Activated CD8-positive, alpha-beta T cell treated with anti-CD3 and anti-CD28 coated beads for 36 hours (primary cell): ENCODE data around the gene PARD3. TPM values are rescaled to one million over a fixed set of nuclear protein-coding genes. Genes with fewer than 3 reads are reported as not detected.

Experiments used
- ATAC-seq: fragments of 200-7000 bp; cut with Tn5 transposase; one replicate; pipeline ENCODE4 v1.10.0; 2021; ENCODE audit warnings: mild to moderate bottlenecking, moderate library complexity
- CTCF ChIA-PET: fragments of 350-600 bp; sonication (Branson Sonifier 250); formaldehyde crosslinking; loops from one replicate; lab custom pipeline; 2021; ENCODE audit warnings: antibody characterized with exemption; lab: Charles Lee
- POLR2A ChIA-PET: fragments of 350-600 bp; sonication (Branson Sonifier 250); formaldehyde crosslinking; loops from one replicate; lab custom pipeline; 2021; ENCODE audit warnings: antibody characterized with exemption; lab: Charles Lee
- DNase-seq: peaks from one replicate; pipeline ENCODE4 v3.0.0-alpha.2; 2020
- H3K27ac Mint-ChIP-seq: one replicate; pipeline ENCODE4 v1.8.0; 2021; ENCODE audit warnings: mild to moderate bottlenecking, mixed read lengths
- H3K27me3 Mint-ChIP-seq: one replicate; pipeline ENCODE4 v1.8.0; 2021; ENCODE audit warnings: mixed read lengths
- H3K36me3 Mint-ChIP-seq: one replicate; pipeline ENCODE4 v1.8.0; 2021; ENCODE audit warnings: low read depth, mixed read lengths
- H3K4me1 Mint-ChIP-seq: one replicate; pipeline ENCODE4 v1.8.0; 2021; ENCODE audit warnings: low read depth, mixed read lengths
- H3K4me3 Mint-ChIP-seq: one replicate; pipeline ENCODE4 v1.8.0; 2021; ENCODE audit warnings: mild to moderate bottlenecking, moderate library complexity, mixed read lengths
- H3K9me3 Mint-ChIP-seq: one replicate; pipeline ENCODE4 v1.8.0; 2021; ENCODE audit warnings: mixed read lengths
- intact Hi-C: fragments of 100-400 bp; cut with micrococcal nuclease; formaldehyde crosslinking; loops from one replicate; pipeline ENCODE4 v1.10.0; 2022
- total RNA-seq, 2 experiments: library from RNA; stranded (reverse); gene quantifications; one replicate each; pipeline ENCODE4 v1.2.3, GENCODE V29; 2021
- TF ChIP-seq, protein P1 (sequence below): fragments of 200-600 bp; IDR thresholded peaks from one replicate; pipeline ENCODE4 v1.8.0; 2022; ENCODE audit warnings: antibody characterized with exemption, mild to moderate bottlenecking

The PARD3 gene
- total RNA-seq, 2 experiments from 2014 or later = 1.6 to 2.0 TPM

GRCh38 chr10:34723750-34724149 lies 91.3 kb downstream of the PARD3 start:
- CTCF ChIA-PET = interaction anchor here (1.0 to 2.7 kb wide), 2 partner anchors 9 to 271 kb away, joined by 3 to 13 read pairs; no protein-coding TSS in a partner anchor
- ATAC-seq (no peak), DNase-seq (no peak)
- intact Hi-C loops = no loop called here
- H3K27me3 Mint-ChIP-seq = no peaks in the 10 kb centered on the region
- H3K9me3 Mint-ChIP-seq = no peaks in the 10 kb centered on the region
- H3K27ac Mint-ChIP-seq = no peak overlapping the region
- no peaks in the 10 kb centered on the region for H3K36me3 Mint-ChIP-seq
- POLR2A ChIA-PET = interaction anchor here (0.6 kb wide), 1 partner anchor 660 kb away, joined by 3 read pairs; no protein-coding TSS in a partner anchor
- TF ChIP-seq, protein P1, sequence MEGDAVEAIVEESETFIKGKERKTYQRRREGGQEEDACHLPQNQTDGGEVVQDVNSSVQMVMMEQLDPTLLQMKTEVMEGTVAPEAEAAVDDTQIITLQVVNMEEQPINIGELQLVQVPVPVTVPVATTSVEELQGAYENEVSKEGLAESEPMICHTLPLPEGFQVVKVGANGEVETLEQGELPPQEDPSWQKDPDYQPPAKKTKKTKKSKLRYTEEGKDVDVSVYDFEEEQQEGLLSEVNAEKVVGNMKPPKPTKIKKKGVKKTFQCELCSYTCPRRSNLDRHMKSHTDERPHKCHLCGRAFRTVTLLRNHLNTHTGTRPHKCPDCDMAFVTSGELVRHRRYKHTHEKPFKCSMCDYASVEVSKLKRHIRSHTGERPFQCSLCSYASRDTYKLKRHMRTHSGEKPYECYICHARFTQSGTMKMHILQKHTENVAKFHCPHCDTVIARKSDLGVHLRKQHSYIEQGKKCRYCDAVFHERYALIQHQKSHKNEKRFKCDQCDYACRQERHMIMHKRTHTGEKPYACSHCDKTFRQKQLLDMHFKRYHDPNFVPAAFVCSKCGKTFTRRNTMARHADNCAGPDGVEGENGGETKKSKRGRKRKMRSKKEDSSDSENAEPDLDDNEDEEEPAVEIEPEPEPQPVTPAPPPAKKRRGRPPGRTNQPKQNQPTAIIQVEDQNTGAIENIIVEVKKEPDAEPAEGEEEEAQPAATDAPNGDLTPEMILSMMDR = no peak
- H3K4me1 Mint-ChIP-seq = no peaks in the 10 kb centered on the region
- H3K4me3 Mint-ChIP-seq = no peak overlapping the region

DNA sequence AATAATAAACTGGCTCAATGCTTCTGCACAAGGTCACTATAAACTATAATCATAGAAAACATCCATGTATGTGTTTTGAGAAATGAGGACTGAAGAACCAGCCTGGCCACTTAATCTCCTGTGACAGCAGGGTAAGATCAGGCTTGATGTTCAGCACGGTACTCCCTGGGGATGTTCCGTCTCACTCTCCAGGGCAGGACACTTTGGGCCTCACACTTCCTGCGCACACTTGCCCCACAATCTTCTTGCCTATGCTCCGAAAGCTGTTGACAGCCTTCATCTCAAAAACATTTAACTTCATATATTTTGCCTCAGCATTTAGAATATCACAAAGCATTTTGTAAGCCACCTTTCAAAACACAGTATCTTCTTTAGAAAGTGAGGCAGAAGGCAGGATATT lies 92.7 kb downstream of the PARD3 start:
- no peak overlapping the region for H3K4me3 Mint-ChIP-seq
- CTCF ChIA-PET = interaction anchor here (2.7 kb wide), 1 partner anchor 11 kb away, joined by 13 read pairs; no protein-coding TSS in a partner anchor
- no peak overlapping the region for H3K27ac Mint-ChIP-seq
- DNase-seq (no peak), ATAC-seq (no peak)
- no peaks in the 10 kb centered on the region for H3K27me3 Mint-ChIP-seq
- no peaks in the 10 kb centered on the region for H3K4me1 Mint-ChIP-seq
- POLR2A ChIA-PET = no interaction called here
- no peaks in the 10 kb centered on the region for H3K9me3 Mint-ChIP-seq
- intact Hi-C loops = no loop called here
- no peaks in the 10 kb centered on the region for H3K36me3 Mint-ChIP-seq
- TF ChIP-seq, protein P1 = no peak

DNA sequence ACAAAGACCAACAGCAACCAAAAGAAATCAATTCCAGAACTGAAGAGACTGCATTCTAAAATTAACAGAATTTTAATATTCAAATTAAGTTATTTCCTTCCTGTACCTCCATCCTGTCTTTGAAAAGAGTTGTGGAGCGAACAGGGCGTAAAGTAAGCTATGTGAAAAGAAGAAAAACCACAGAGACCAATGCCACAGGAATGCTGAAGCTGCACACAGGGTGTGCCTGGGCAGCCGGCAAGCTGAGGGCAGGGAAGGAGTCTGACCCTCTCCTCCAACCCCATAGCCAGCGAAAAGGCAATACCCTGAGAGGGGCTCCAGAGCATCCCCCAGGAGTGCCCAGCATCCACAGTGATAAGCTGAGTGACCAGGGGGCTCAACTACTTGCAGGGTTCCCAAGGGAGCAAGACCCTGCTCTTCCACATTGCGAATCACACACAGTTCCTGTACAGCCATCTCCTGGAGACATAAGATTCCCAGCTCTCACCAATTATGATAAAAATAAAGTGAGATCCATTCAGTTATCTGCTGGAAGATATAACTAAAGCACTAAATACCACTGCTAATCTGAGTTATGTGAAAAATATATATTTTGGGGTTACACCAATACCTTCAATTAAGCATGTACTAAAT lies 93.8 kb downstream of the PARD3 start:
- Mint-ChIP-seq H3K27ac (no peak overlapping the region), H3K4me1 (no peaks in the 10 kb centered on the region), H3K4me3 (no peak overlapping the region), H3K27me3 (no peaks in the 10 kb centered on the region), H3K9me3 (no peaks in the 10 kb centered on the region), H3K36me3 (no peaks in the 10 kb centered on the region)
- DNase-seq (no peak), ATAC-seq (no peak)
- CTCF ChIA-PET = no interaction called here
- POLR2A ChIA-PET = no interaction called here
- intact Hi-C loops = no loop called here
- TF ChIP-seq, protein P1 = no peak

- Mint-ChIP-seq H3K9me3 (no peaks in the 10 kb centered on the region), H3K36me3 (no peaks in the 10 kb centered on the region), H3K4me1 (no peaks in the 10 kb centered on the region), H3K4me3 (no peak overlapping the region), H3K27me3 (no peaks in the 10 kb centered on the region), H3K27ac (no peak overlapping the region)
- POLR2A ChIA-PET = no interaction called here
- no peak for DNase-seq
- TF ChIP-seq, protein P1 = no peak
- intact Hi-C loops = no loop called here
- no peak for ATAC-seq
- CTCF ChIA-PET = no interaction called here
These were observed 95.3 kb downstream of the PARD3 start for GRCh38 chr10:34719746-34720145.

DNA sequence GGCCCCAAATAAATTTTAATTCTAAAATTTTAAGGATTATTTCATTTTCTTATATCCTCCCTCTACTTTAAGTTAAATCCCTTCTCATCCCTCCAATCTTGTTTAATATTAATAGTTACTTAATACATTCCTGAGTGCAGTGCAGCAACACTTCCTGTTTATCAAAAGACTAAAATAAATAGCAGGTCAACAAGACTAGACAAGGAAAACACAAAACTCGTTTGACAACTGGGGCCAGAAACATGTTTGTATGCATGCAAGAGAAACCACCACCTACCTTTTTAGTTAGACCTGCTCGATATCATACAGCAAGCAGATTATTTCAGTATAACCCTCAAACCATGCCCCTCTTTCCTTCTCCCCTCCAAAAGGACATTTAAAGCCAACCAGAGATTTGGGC lies 95.8 kb downstream of the PARD3 start:
- H3K36me3 Mint-ChIP-seq = no peaks in the 10 kb centered on the region
- no peaks in the 10 kb centered on the region for H3K4me1 Mint-ChIP-seq
- H3K4me3 Mint-ChIP-seq = no peak overlapping the region
- intact Hi-C loops = no loop called here
- H3K27me3 Mint-ChIP-seq = no peaks in the 10 kb centered on the region
- TF ChIP-seq, protein P1 = no peak
- POLR2A ChIA-PET = no interaction called here
- DNase-seq (no peak), ATAC-seq (no peak)
- no peaks in the 10 kb centered on the region for H3K9me3 Mint-ChIP-seq
- H3K27ac Mint-ChIP-seq = no peak overlapping the region
- CTCF ChIA-PET = no interaction called here
